ENCODE results near the gene DDX11.
"Not testable (repeated sequence)": the region's sequence is repeated elsewhere in the genome, so short reads cannot be mapped to it uniquely, and the experiment has no call there.

DNA sequence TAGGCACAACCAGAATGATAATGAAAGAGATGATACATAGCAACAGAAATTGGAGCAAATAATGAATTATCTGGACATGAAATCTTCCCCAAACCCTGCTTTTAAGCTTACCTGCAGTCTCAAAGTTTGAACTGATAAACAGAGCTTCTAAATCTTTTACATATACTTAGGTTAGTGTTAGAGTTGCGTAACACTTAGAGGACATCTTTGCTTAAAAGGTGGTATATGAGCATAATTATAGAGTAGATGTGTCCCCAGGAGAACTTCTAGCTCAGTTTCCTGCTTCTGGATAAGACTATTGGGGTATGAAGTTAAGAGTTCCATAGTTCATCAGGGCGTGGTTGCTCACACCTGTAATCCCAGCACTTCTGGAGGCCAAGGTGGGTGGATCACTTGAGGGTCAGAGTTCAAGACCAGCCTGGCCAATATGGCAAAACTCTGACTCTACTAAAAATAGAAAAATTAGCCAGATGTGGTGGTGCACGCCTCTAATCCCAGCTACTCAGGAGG, 41.5 kb downstream of the DDX11 start:
- TF ChIP-seq, protein P1, sequence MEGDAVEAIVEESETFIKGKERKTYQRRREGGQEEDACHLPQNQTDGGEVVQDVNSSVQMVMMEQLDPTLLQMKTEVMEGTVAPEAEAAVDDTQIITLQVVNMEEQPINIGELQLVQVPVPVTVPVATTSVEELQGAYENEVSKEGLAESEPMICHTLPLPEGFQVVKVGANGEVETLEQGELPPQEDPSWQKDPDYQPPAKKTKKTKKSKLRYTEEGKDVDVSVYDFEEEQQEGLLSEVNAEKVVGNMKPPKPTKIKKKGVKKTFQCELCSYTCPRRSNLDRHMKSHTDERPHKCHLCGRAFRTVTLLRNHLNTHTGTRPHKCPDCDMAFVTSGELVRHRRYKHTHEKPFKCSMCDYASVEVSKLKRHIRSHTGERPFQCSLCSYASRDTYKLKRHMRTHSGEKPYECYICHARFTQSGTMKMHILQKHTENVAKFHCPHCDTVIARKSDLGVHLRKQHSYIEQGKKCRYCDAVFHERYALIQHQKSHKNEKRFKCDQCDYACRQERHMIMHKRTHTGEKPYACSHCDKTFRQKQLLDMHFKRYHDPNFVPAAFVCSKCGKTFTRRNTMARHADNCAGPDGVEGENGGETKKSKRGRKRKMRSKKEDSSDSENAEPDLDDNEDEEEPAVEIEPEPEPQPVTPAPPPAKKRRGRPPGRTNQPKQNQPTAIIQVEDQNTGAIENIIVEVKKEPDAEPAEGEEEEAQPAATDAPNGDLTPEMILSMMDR (IDR thresholded peaks at IDR 0.05), result not testable (repeated sequence)
- not testable (repeated sequence) for TF ChIP-seq POLR2A, EP300, POLR2AphosphoS5 (IDR thresholded peaks at IDR 0.05)
